ENCODE results near the gene SRP19. TPM values are rescaled to one million over a fixed set of nuclear protein-coding genes. Genes with fewer than 3 reads are reported as not detected.

SRP19 gene
- total RNA-seq, 3 donors from 2014 or later, result 22.0 to 32.0 (median 26.9) TPM

DNA sequence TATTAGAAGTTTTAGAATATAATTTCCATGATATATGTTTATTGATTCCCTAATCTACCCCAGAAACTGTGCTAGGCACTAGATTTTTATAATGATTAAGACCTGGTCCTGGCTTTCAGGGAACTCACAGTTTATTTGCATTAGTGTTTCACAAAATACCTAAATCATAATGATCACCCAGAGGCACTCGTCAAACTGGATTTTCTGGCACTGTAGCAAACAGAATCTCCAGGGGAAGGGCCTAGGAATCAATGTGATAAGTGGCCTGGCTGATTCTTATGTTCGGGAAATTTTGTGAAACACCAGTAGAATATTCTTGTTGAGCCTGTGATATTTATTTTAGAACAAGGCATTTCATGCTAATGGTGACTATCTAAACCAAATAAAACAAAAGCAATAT, 37.4 kb upstream of the SRP19 start:
- ATAC-seq (no peak), DNase-seq (no peak)
- no peak for TF ChIP-seq CTCF (IDR thresholded peaks at IDR 0.05)
- H3K4me3 ChIP-seq, result no peak overlapping the region
- no peaks in the 10 kb centered on the region for H3K9me3 ChIP-seq
- H3K4me1 ChIP-seq (ENCODE audit: low read depth), result no peaks in the 10 kb centered on the region
- no peaks in the 10 kb centered on the region for H3K36me3 ChIP-seq (ENCODE audit: low read depth)
- intact Hi-C loops (cut with DNase I, micrococcal nuclease), result no loop called here

GRCh38 chr5:112824197-112824596, 36.9 kb upstream of the SRP19 start:
- Histone ChIP-seq H3K36me3 (ENCODE audit: low read depth) (no peaks in the 10 kb centered on the region), H3K4me3 (no peak overlapping the region), H3K4me1 (ENCODE audit: low read depth) (no peaks in the 10 kb centered on the region), H3K9me3 (no peaks in the 10 kb centered on the region)
- no peak for TF ChIP-seq CTCF (IDR thresholded peaks at IDR 0.05)
- ATAC-seq, result no peak
- intact Hi-C loops (cut with DNase I, micrococcal nuclease), result no loop called here
- no peak for DNase-seq

- Histone ChIP-seq H3K36me3 (ENCODE audit: low read depth) (no peaks in the 10 kb centered on the region), H3K4me1 (ENCODE audit: low read depth) (no peaks in the 10 kb centered on the region), H3K9me3 (no peaks in the 10 kb centered on the region), H3K4me3 (no peak overlapping the region)
- ATAC-seq (no peak), DNase-seq (no peak)
- TF ChIP-seq CTCF (IDR thresholded peaks at IDR 0.05), result no peak
- intact Hi-C loops (cut with DNase I, micrococcal nuclease), result no loop called here
These were observed 30.7 kb upstream of the SRP19 start for GRCh38 chr5:112830378-112830777.

DNA sequence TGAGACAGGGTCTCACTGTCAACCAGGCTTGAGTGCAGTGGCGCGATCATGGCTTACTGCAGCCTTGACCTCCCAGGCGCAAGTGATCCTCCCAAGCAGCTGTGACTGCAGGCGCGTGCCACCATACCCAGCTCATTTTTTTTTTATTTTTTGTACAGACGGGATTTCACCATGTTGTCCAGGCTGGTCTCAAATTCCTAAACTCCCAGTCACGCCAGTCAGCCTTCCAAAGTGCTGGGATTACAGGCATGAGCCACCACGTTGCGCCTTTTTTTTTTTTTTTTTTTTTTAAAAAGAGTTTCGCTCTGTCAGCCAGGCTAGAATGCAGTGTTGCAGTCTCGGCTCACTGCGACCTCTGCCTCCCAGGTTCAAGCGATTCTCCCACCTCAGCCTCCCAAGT, 27.1 kb upstream of the SRP19 start:
- Histone ChIP-seq H3K36me3 (ENCODE audit: low read depth) (no peaks in the 10 kb centered on the region), H3K4me3 (no peak overlapping the region), H3K4me1 (ENCODE audit: low read depth) (no peaks in the 10 kb centered on the region), H3K9me3 (no peaks in the 10 kb centered on the region)
- no peak for DNase-seq
- no peak for ATAC-seq
- intact Hi-C loops (cut with DNase I, micrococcal nuclease), result no loop called here
- TF ChIP-seq CTCF (IDR thresholded peaks at IDR 0.05), result no peak

- intact Hi-C loops (cut with DNase I, micrococcal nuclease), result no loop called here
- Histone ChIP-seq H3K36me3 (ENCODE audit: low read depth) (no peaks in the 10 kb centered on the region), H3K4me1 (ENCODE audit: low read depth) (no peaks in the 10 kb centered on the region), H3K4me3 (no peak overlapping the region), H3K9me3 (no peaks in the 10 kb centered on the region)
- no peak for TF ChIP-seq CTCF (IDR thresholded peaks at IDR 0.05)
- ATAC-seq (no peak), DNase-seq (no peak)
These were observed 16.6 kb upstream of the SRP19 start for GRCh38 chr5:112844489-112844888.

- DNase-seq (no peak), ATAC-seq (no peak)
- no peak overlapping the region for H3K4me3 ChIP-seq
- no peaks in the 10 kb centered on the region for H3K4me1 ChIP-seq (ENCODE audit: low read depth)
- H3K9me3 ChIP-seq, result no peaks in the 10 kb centered on the region
- no peaks in the 10 kb centered on the region for H3K36me3 ChIP-seq (ENCODE audit: low read depth)
- intact Hi-C loops (cut with DNase I, micrococcal nuclease), result no loop called here
- TF ChIP-seq CTCF (IDR thresholded peaks at IDR 0.05), result no peak
These were observed 14.5 kb upstream of the SRP19 start for GRCh38 chr5:112846556-112846955.

All from mucosa of descending colon (tissue), 3 donors.